Eye (tissue), 1 donor: ENCODE measurements around the gene SLA2.
A peak's percentile ranks its signal among the peaks of the same experiment; 100 is the strongest.
"Not testable (repeated sequence)": the region's sequence is repeated elsewhere in the genome, so short reads cannot be mapped to it uniquely, and the experiment has no call there.

Experiments
- DNase-seq: peaks from one replicate; pipeline ENCODE4 v3.0.0-alpha.2; 2015

SLA2 gene

GRCh38 chr20:36573798-36574365, 72.1 kb downstream of the SLA2 start:
- DNase-seq, result peak; percentile 76

- peak; percentile 96 for DNase-seq
Measured at GRCh38 chr20:36573103-36573797, 72.7 kb downstream of the SLA2 start, which contains the start of gene TGIF2. Gene TGIF2 (plus strand): TSS chr20:36573597. CDS start chr20:36578775, 5,178 bp downstream.

- no peak for DNase-seq
Measured at GRCh38 chr20:36572701-36573102, 73.3 kb downstream of the SLA2 start.

- peak; percentile 53 for DNase-seq
Measured at GRCh38 chr20:36571564-36572504, 74.2 kb downstream of the SLA2 start.

- DNase-seq, result no peak
Measured at GRCh38 chr20:36569847-36570429, 76.1 kb downstream of the SLA2 start.

- DNase-seq, result no peak
Measured at GRCh38 chr20:36565520-36565919, 80.5 kb downstream of the SLA2 start.

GRCh38 chr20:36564726-36565121, 81.3 kb downstream of the SLA2 start:
- DNase-seq, result not testable (repeated sequence)

GRCh38 chr20:36564078-36564725, 81.8 kb downstream of the SLA2 start:
- DNase-seq, result not testable (repeated sequence)

- no peak for DNase-seq
Measured at GRCh38 chr20:36563374-36563773, 82.6 kb downstream of the SLA2 start.

GRCh38 chr20:36562724-36563123, 83.3 kb downstream of the SLA2 start:
- DNase-seq, result no peak
